Keratinocyte (primary cell): ENCODE measurements around the gene MTPN. TPM values are rescaled to one million over a fixed set of nuclear protein-coding genes. Genes with fewer than 3 reads are reported as not detected.

ENCODE experiments used
- DNase-seq: peaks from one replicate; pipeline ENCODE4 v3.0.0-alpha.2; 2011; ENCODE audit warnings: low read depth, missing footprints, low spot score
- FAIRE-seq: peaks from 2 replicates; lab custom pipeline; 2011; peaks lifted over from hg19 to GRCh38; lab: Jason Lieb, UNC
- H2AFZ ChIP-seq: 2 replicates; pipeline ENCODE4 v1.6.0; 2012; ENCODE audit warnings: low read length, control low read depth, inconsistent platforms; ENCODE audit not compliant: control insufficient read depth
- H3K27ac ChIP-seq: 2 replicates; pipeline ENCODE4 v1.5.1; 2011; ENCODE audit warnings: low read length; ENCODE audit not compliant: control insufficient read depth, insufficient read depth
- H3K27me3 ChIP-seq: 3 replicates; pipeline ENCODE4 v1.6.0; 2011; ENCODE audit warnings: low read length; ENCODE audit not compliant: control insufficient read depth, insufficient read depth; ENCODE audit errors: extremely low read depth
- H3K36me3 ChIP-seq, 2 experiments: 2 replicates in 1 of 2; 3 replicates in 1 of 2; pipeline ENCODE4 v1.5.1; 2011; ENCODE audit warnings: low read length in 2 of 2, mild to moderate bottlenecking in 1 of 2; ENCODE audit not compliant: control insufficient read depth in 2 of 2, insufficient read depth in 2 of 2; ENCODE audit errors: extremely low read depth in 1 of 2
- H3K4me1 ChIP-seq: 3 replicates; pipeline ENCODE4 v1.5.1; 2011; ENCODE audit warnings: low read length; ENCODE audit not compliant: control insufficient read depth, insufficient read depth; ENCODE audit errors: extremely low read depth
- H3K4me2 ChIP-seq: 3 replicates; pipeline ENCODE4 v1.6.0; 2011; ENCODE audit warnings: low read depth, low read length; ENCODE audit not compliant: control insufficient read depth, insufficient read depth; ENCODE audit errors: extremely low read depth
- H3K4me3 ChIP-seq, 3 experiments: fragments of 200-600 bp in 1 of 3; sonication (generic) in 1 of 3; 2 replicates in 2 of 3; 3 replicates in 1 of 3; pipeline ENCODE4 v1.5.1; 2011 to 2016; ENCODE audit warnings: low read length in 3 of 3, mild to moderate bottlenecking in 3 of 3, control low read depth in 2 of 3, inconsistent platforms in 1 of 3, low read depth in 1 of 3, mixed read lengths in 1 of 3, mixed run types in 1 of 3, moderate library complexity in 1 of 3; ENCODE audit not compliant: control insufficient read depth in 2 of 3, insufficient read depth in 2 of 3; ENCODE audit errors: extremely low read depth in 1 of 3
- H3K79me2 ChIP-seq: 2 replicates; pipeline ENCODE4 v1.6.0; 2012; ENCODE audit warnings: low read length; ENCODE audit not compliant: control insufficient read depth, insufficient read depth
- H3K9ac ChIP-seq: 3 replicates; pipeline ENCODE4 v1.6.0; 2011; ENCODE audit warnings: low read length; ENCODE audit not compliant: control insufficient read depth, insufficient read depth; ENCODE audit errors: extremely low read depth
- H3K9me1 ChIP-seq: 3 replicates; pipeline ENCODE4 v1.6.0; 2011; ENCODE audit warnings: low read length; ENCODE audit not compliant: control insufficient read depth, insufficient read depth; ENCODE audit errors: extremely low read depth
- H3K9me3 ChIP-seq: 2 replicates; pipeline ENCODE4 v1.5.1; 2012; ENCODE audit warnings: low read depth, low read length; ENCODE audit not compliant: control insufficient read depth
- H4K20me1 ChIP-seq: 3 replicates; pipeline ENCODE4 v1.6.0; 2011; ENCODE audit warnings: low read length; ENCODE audit not compliant: control insufficient read depth, insufficient read depth; ENCODE audit errors: extremely low read depth
- EZH2 ChIP-seq: IDR thresholded peaks from one replicate; pipeline ENCODE4 v1.6.1; 2012; ENCODE audit warnings: inconsistent platforms, mild to moderate bottlenecking, low read length, moderate library complexity
- dilution Hi-C: fragments of 300-500 bp; cut with MboI; formaldehyde crosslinking; loops from one replicate; pipeline ENCODE4 v1.7.0; 2020; ENCODE audit warnings: low sequenced_read_pairs; ENCODE audit not compliant: extremely low pct_ligation_motif_present
- polyA plus RNA-seq, 5 experiments: library from polyadenylated mRNA; depleted of rRNA in 3 of 5; stranded (reverse) in 3 of 5; stranded (forward) in 1 of 5; unstranded in 1 of 5; fragments of >200 nt; gene quantifications; 1 replicate in 1 of 5; 2 replicates in 3 of 5; 3 replicates in 1 of 5; pipeline versions ENCODE4 v1.2.1 to v1.2.3, GENCODE V29; 2011 to 2012; ENCODE audit warnings: missing spikeins in 2 of 5, low read depth in 1 of 5, low replicate concordance in 1 of 5
- TF ChIP-seq, protein P1 (sequence below), 3 experiments: IDR thresholded peaks in 1 of 3; conservative IDR thresholded peaks in 1 of 3; optimal IDR thresholded peaks in 1 of 3; 2 replicates in 2 of 3; 3 replicates in 1 of 3; pipeline versions ENCODE3 to v1.5.1; 2011; ENCODE audit warnings: low read length in 3 of 3, mild to moderate bottlenecking in 3 of 3, moderate library complexity in 2 of 3, control low read depth in 1 of 3, inconsistent platforms in 1 of 3; ENCODE audit not compliant: insufficient read depth in 2 of 3; ENCODE audit errors: extremely low read depth in 1 of 3

Gene MTPN
- polyA plus RNA-seq, 1 donor (not counting 4 experiments of a cell fraction or from before 2014, with no cell fraction given) = 151 TPM

DNA sequence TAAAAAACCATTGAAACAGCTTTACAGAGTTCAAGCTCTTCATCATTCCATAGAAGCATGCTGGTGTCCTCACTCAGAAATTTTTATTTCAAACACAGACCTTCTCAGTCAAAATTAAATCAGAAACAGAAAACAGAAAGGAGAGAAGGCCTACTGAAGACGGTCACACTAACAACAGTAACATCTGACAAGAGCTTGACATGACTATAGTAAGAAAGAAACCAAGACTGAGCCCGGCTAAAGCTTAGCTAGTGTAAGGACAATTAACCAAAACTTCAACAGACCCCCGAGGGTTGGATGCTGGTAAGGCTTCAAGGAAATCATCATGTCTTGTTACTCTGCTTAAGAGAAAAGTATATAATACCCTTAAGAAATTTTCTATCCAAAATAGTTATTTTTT is 38.6 kb downstream of the MTPN start:
- H3K4me1 ChIP-seq = no peaks in the 10 kb centered on the region
- H4K20me1 ChIP-seq = peaks cover 4% of the 10 kb centered on the region
- no peaks in the 10 kb centered on the region for H3K9me3 ChIP-seq
- peaks cover 87% of the 10 kb centered on the region for H3K79me2 ChIP-seq
- TF ChIP-seq, protein P1, sequence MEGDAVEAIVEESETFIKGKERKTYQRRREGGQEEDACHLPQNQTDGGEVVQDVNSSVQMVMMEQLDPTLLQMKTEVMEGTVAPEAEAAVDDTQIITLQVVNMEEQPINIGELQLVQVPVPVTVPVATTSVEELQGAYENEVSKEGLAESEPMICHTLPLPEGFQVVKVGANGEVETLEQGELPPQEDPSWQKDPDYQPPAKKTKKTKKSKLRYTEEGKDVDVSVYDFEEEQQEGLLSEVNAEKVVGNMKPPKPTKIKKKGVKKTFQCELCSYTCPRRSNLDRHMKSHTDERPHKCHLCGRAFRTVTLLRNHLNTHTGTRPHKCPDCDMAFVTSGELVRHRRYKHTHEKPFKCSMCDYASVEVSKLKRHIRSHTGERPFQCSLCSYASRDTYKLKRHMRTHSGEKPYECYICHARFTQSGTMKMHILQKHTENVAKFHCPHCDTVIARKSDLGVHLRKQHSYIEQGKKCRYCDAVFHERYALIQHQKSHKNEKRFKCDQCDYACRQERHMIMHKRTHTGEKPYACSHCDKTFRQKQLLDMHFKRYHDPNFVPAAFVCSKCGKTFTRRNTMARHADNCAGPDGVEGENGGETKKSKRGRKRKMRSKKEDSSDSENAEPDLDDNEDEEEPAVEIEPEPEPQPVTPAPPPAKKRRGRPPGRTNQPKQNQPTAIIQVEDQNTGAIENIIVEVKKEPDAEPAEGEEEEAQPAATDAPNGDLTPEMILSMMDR (optimal IDR thresholded peaks at IDR 0.05 in 1 of 3, IDR thresholded peaks at IDR 0.05 in 1 of 3, conservative IDR thresholded peaks at IDR 0.05 in 1 of 3; ENCODE audit: extremely low read depth in 1 of 3, insufficient read depth in 2 of 3, low read length in 3 of 3) = no peak
- no peak for TF ChIP-seq EZH2
- dilution Hi-C loops = no loop called here
- H3K36me3 ChIP-seq = no peaks in the 10 kb centered on the region
- no peak overlapping the region for H3K9ac ChIP-seq
- H3K27ac ChIP-seq = no peak overlapping the region
- no peak overlapping the region for H3K4me2 ChIP-seq
- no peaks in the 10 kb centered on the region for H3K27me3 ChIP-seq
- H3K9me1 ChIP-seq = no peaks in the 10 kb centered on the region
- no peak overlapping the region for H3K4me3 ChIP-seq
- DNase-seq (no peak), FAIRE-seq (no peak)
- H2AFZ ChIP-seq = no peak overlapping the region

DNA sequence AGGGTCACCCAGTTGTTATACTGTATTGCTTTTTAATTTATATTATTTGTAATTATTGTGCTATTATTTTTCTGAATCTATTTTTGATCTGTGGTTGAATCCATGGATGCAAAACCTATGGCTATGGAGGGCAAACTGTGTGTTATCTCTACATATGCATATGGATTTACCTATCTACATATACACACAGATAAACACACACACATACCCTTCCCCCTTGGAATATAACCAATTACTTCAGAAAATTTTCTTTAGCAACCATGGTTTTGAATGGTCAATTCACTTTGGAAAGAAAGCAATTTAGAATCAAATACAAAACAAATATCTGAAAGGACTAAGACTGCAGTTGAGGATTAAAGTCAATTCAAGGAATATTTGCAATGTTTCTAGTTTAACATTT is 39.1 kb downstream of the MTPN start:
- dilution Hi-C loops = no loop called here
- no peak for TF ChIP-seq EZH2
- TF ChIP-seq, protein P1 (optimal IDR thresholded peaks at IDR 0.05 in 1 of 3, IDR thresholded peaks at IDR 0.05 in 1 of 3, conservative IDR thresholded peaks at IDR 0.05 in 1 of 3; ENCODE audit: extremely low read depth in 1 of 3, insufficient read depth in 2 of 3, low read length in 3 of 3) = no peak
- H2AFZ ChIP-seq = no peak overlapping the region
- peaks cover 87% of the 10 kb centered on the region for H3K79me2 ChIP-seq
- no peaks in the 10 kb centered on the region for H3K9me1 ChIP-seq
- DNase-seq (no peak), FAIRE-seq (no peak)
- no peaks in the 10 kb centered on the region for H3K27me3 ChIP-seq
- no peaks in the 10 kb centered on the region for H3K9me3 ChIP-seq
- H3K9ac ChIP-seq = no peak overlapping the region
- H3K4me1 ChIP-seq = no peaks in the 10 kb centered on the region
- no peak overlapping the region for H3K4me2 ChIP-seq
- H3K36me3 ChIP-seq = no peaks in the 10 kb centered on the region
- H4K20me1 ChIP-seq = peaks cover 4% of the 10 kb centered on the region
- H3K4me3 ChIP-seq = no peak overlapping the region
- H3K27ac ChIP-seq = no peak overlapping the region
